SH-SY5Y (cell line): ENCODE measurements around the gene RENBP.

Experiments
- GATA2 ChIP-seq: IDR thresholded peaks from 2 replicates; pipeline ENCODE4 v1.6.1; 2011; ENCODE audit warnings: mild to moderate bottlenecking, low read depth, low read length
- GATA3 ChIP-seq: IDR thresholded peaks from 2 replicates; pipeline ENCODE4 v1.6.1; 2011; ENCODE audit warnings: low read depth, mild to moderate bottlenecking, low read length, moderate library complexity

DNA sequence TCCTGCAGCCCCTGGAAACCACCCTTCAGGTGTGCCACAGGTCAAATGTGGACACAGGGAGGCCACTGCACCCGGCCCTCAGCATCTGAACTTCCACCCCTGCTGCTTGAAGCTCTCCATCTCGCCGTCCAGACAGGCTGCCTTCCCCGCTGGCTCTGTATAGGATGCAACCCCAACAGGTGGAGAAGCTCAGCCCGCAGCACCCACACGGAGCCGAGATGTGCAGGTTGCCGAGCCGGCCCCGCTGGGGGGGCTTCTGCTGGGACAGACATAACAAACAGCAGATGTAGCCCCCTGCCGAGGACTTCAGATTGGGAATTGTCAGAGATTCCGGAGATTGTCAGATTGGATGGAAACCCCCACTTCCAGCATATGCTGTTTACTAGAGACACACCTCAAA is 48.6 kb upstream of the RENBP start:
- TF ChIP-seq GATA3 (no peak), GATA2 (no peak)
